Gastroesophageal sphincter (tissue), 4 donors: ENCODE measurements around the gene RAET1E. TPM values are rescaled to one million over a fixed set of nuclear protein-coding genes. Genes with fewer than 3 reads are reported as not detected.
A peak's percentile ranks its signal among the peaks of the same experiment; 100 is the strongest.
"Not testable (repeated sequence)": the region's sequence is repeated elsewhere in the genome, so short reads cannot be mapped to it uniquely, and the experiment has no call there.

Source experiments
- ATAC-seq: fragments of 150-250 bp; one replicate; pipeline ENCODE4 v1.9.1; 2016; ENCODE audit warnings: mild to moderate bottlenecking, moderate library complexity
- H3K27ac ChIP-seq, 4 donors: fragments of 200-600 bp; sonication (generic) in 3 of 4; 1 replicate in 3 of 4; 2 replicates in 1 of 4; pipeline ENCODE4 v1.5.1; 2016 to 2019
- H3K27me3 ChIP-seq: fragments of 200-600 bp; sonication (generic); one replicate; pipeline ENCODE4 v1.5.1; 2019
- H3K36me3 ChIP-seq, 2 donors: fragments of 200-600 bp; sonication (generic); one replicate each; pipeline ENCODE4 v1.5.1; 2019; ENCODE audit warnings: control low read depth in 1 of 2
- H3K4me1 ChIP-seq, 3 donors: fragments of 200-600 bp; sonication (generic); 1 replicate in 2 of 3; 2 replicates in 1 of 3; pipeline ENCODE4 v1.5.1; 2016 to 2019; ENCODE audit warnings: control low read depth in 2 of 3
- H3K4me3 ChIP-seq, 2 donors: fragments of 200-600 bp; sonication (generic); one replicate each; pipeline ENCODE4 v1.5.1; 2019; ENCODE audit warnings: mild to moderate bottlenecking in 1 of 2, moderate library complexity in 1 of 2
- H3K9me3 ChIP-seq, 3 donors: fragments of 200-600 bp; sonication (generic); one replicate each; pipeline ENCODE4 v1.5.1; 2017 to 2019; ENCODE audit warnings: control low read depth in 2 of 3
- CTCF ChIP-seq, 4 experiments: fragments of 200-600 bp in 2 of 4; fragments of 450-650 bp in 2 of 4; sonication (generic) in 1 of 4; IDR thresholded peaks; one replicate each; pipeline ENCODE4 v1.5.1; 2017 to 2019; ENCODE audit warnings: antibody characterized with exemption in 4 of 4, mild to moderate bottlenecking in 2 of 4, moderate library complexity in 2 of 4
- EP300 ChIP-seq: sonication (generic); formaldehyde crosslinking; IDR thresholded peaks from one replicate; pipeline ENCODE4 v1.6.1; 2017; ENCODE audit warnings: antibody characterized with exemption, mild to moderate bottlenecking
- POLR2A ChIP-seq, 2 donors: fragments of 450-650 bp; IDR thresholded peaks; one replicate each; pipeline ENCODE4 v1.6.1; 2017; ENCODE audit warnings: antibody characterized with exemption in 2 of 2, mild to moderate bottlenecking in 2 of 2, moderate library complexity in 1 of 2
- POLR2AphosphoS5 ChIP-seq: sonication (generic); formaldehyde crosslinking; IDR thresholded peaks from one replicate; pipeline ENCODE4 v1.6.1; 2017; ENCODE audit warnings: antibody characterized with exemption
- WGBS, 2 donors: methylation state at CpG; one replicate each; pipeline ENCODE4 v1.1.5; 2018; ENCODE audit warnings: low coverage in 1 of 2; 5-methylcytosine and 5-hydroxymethylcytosine counted together
- total RNA-seq, 4 donors: library from RNA; depleted of rRNA; stranded (reverse); fragments of >200 nt; gene quantifications; one replicate each; pipeline ENCODE4 v1.1.0, GENCODE V29; 2016

Gene RAET1E
- total RNA-seq, 4 donors from 2014 or later, result 0.69 TPM; not detected in 3

GRCh38 chr6:149934249-149935156 lies 36.6 kb upstream of the RAET1E start:
- Histone ChIP-seq H3K27ac (no peak overlapping the region), H3K9me3 (no peaks in the 10 kb centered on the region), H3K27me3 (peaks cover 98% of the 10 kb centered on the region), H3K4me3 (no peak overlapping the region), H3K4me1 (peaks cover 0 to 14% (median 11%) of the 10 kb centered on the region in 3 donors), H3K36me3 (no peaks in the 10 kb centered on the region)
- TF ChIP-seq POLR2A (IDR thresholded peaks at IDR 0.05), result no peak
- peak; percentile 27 for TF ChIP-seq POLR2AphosphoS5
- no peak for TF ChIP-seq EP300
- TF ChIP-seq CTCF (IDR thresholded peaks at IDR 0.05), result peak; percentile 75 to 86 (median 82)
- WGBS, 2 donors, result 31 to 32% methylated on average over 6 to 7 of the region's 11 CpGs
- ATAC-seq, result no peak

DNA sequence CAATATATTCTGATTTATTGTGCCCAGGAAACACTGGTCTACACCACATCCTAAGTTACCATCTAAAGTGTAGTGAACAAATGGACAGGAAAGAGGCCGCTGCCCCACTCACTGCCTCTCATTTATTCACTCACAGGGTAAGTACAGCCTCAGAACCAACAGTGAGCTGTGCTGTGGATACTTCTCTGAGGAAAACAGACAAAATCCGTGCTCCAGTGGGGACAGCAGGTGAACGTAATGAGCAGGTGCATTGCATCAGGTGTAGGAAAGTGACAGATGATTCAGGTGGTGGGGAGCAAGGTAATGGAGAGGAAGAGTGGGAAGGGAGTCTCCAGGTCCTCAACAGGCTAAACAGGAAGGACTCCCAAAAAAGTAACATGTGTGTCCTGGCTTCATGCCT lies 35.5 kb upstream of the RAET1E start:
- 22 to 43% methylated on average over 2 to 3 of the region's 3 CpGs for WGBS, 2 donors
- Histone ChIP-seq H3K9me3 (no peaks in the 10 kb centered on the region), H3K36me3 (no peaks in the 10 kb centered on the region), H3K4me3 (no peak overlapping the region), H3K4me1 (peaks cover 0 to 5% (median 4%) of the 10 kb centered on the region in 3 donors), H3K27ac (no peak overlapping the region), H3K27me3 (peaks cover 98% of the 10 kb centered on the region)
- ATAC-seq, result no peak
- no peak for TF ChIP-seq EP300
- no peak for TF ChIP-seq POLR2A (IDR thresholded peaks at IDR 0.05)
- TF ChIP-seq CTCF (IDR thresholded peaks at IDR 0.05), result no peak
- TF ChIP-seq POLR2AphosphoS5, result no peak

DNA sequence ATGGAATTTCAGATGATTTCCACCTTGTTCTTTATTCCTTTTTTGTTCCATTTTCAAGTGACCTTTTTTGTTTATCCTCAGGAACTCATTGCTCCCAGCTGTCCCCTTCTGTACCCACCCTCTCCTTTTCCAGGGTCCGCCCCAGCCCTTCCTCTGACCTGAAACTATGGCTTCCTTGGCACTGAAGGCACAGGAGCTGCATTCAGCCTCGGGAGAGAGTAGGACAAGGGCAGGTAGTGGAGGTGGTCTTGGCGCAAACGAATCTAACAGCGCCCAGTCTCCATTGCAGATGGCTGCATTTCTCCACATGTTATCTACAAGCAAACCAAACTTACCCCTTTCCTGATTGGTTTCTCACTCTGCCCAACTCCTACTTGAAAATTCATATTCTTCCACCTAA lies 35.1 kb upstream of the RAET1E start:
- H3K4me3 ChIP-seq, result no peak overlapping the region
- peaks cover 0 to 1% (median 0%) of the 10 kb centered on the region in 3 donors for H3K4me1 ChIP-seq
- ATAC-seq, result no peak
- 48 to 54% methylated on average over 5 of the region's 5 CpGs for WGBS, 2 donors
- no peaks in the 10 kb centered on the region for H3K36me3 ChIP-seq
- no peak overlapping the region for H3K27ac ChIP-seq
- peaks cover 94% of the 10 kb centered on the region for H3K27me3 ChIP-seq
- no peaks in the 10 kb centered on the region for H3K9me3 ChIP-seq
- TF ChIP-seq CTCF (IDR thresholded peaks at IDR 0.05) (no peak), POLR2AphosphoS5 (no peak), EP300 (no peak)

- no peak for TF ChIP-seq POLR2AphosphoS5
- no peak for TF ChIP-seq POLR2A (IDR thresholded peaks at IDR 0.05)
- TF ChIP-seq CTCF (IDR thresholded peaks at IDR 0.05), result no peak
- TF ChIP-seq EP300, result no peak
- Histone ChIP-seq H3K4me1 (peaks cover 0 to under 1% (median 0%) of the 10 kb centered on the region in 3 donors), H3K36me3 (no peaks in the 10 kb centered on the region), H3K9me3 (no peaks in the 10 kb centered on the region), H3K27me3 (peaks cover 80% of the 10 kb centered on the region), H3K4me3 (no peak overlapping the region), H3K27ac (no peak overlapping the region)
- WGBS, 2 donors, result 64% methylated on average over 5 to 6 of the region's 6 CpGs
- no peak for ATAC-seq
These were observed 33.6 kb upstream of the RAET1E start for GRCh38 chr6:149931501-149931900.

- TF ChIP-seq POLR2AphosphoS5, result no peak
- no peak for TF ChIP-seq CTCF (IDR thresholded peaks at IDR 0.05)
- no peak for TF ChIP-seq POLR2A (IDR thresholded peaks at IDR 0.05)
- no peak for TF ChIP-seq EP300
- Histone ChIP-seq H3K27ac (no peak overlapping the region), H3K9me3 (no peaks in the 10 kb centered on the region), H3K27me3 (peaks cover 60% of the 10 kb centered on the region), H3K4me1 (peaks cover 0 to 18% (median 5%) of the 10 kb centered on the region in 3 donors), H3K36me3 (no peaks in the 10 kb centered on the region), H3K4me3 (no peak overlapping the region)
- no peak for ATAC-seq
- WGBS, 2 donors, result 0% methylated on average over 1 to 3 of the region's 3 CpGs
These were observed 31.5 kb upstream of the RAET1E start for GRCh38 chr6:149929422-149929821.

DNA sequence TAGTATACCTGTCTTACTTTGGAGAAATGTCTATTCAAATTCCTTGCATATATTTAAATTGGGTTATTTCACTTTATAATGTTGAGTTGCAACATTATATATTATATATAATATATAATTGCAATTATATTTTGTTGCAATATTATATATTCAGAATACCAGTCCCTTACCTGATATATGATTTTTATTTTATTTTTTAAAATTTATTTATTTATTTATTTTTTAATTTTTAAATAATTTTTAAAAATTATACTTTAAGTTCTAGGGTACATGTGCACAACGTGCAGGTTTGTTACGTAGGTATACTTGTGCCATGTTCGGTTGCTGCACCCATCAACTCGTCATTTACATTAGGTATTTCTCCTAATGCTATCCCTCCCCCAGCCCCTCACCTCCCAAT lies 29.1 kb upstream of the RAET1E start:
- H3K4me3 ChIP-seq, H3K36me3 ChIP-seq, H3K27ac ChIP-seq, ATAC-seq, H3K9me3 ChIP-seq: not testable (repeated sequence)
- peaks cover 37% of the 10 kb centered on the region for H3K27me3 ChIP-seq
- 83 to 84% methylated on average over 4 of the region's 4 CpGs for whole genome bisulfite sequencing, 2 donors
- peaks cover 0 to 35% (median 17%) of the 10 kb centered on the region in 3 donors for H3K4me1 ChIP-seq
